Kidney glomerular epithelial cell (primary cell): ENCODE data around the gene LYRM9.
A peak's percentile ranks its signal among the peaks of the same experiment; 100 is the strongest.
"Not testable (repeated sequence)": the region's sequence is repeated elsewhere in the genome, so short reads cannot be mapped to it uniquely, and the experiment has no call there.

Experiments used
- DNase-seq: peaks from one replicate; lab custom pipeline; 2025; lab: John Stamatoyannopoulos, UW

Gene LYRM9

DNA sequence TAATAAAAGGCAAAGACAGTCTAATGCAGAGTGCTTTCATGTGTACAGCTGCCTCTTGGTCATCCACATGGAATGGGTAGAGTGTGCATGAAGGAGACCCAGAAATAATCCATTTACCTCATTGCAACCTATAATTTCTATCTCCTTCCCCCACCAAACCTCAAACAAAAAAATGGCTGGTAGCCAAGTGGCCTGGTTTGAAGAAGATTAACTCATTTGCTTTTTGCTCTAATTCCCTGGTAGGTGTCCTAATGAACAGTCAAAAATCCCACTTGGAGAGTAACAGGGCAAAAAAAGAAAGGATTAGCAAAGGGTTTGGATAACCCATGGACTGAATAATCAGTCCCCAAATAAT is 13.0 kb upstream of the LYRM9 start:
- DNase-seq: no peak

DNA sequence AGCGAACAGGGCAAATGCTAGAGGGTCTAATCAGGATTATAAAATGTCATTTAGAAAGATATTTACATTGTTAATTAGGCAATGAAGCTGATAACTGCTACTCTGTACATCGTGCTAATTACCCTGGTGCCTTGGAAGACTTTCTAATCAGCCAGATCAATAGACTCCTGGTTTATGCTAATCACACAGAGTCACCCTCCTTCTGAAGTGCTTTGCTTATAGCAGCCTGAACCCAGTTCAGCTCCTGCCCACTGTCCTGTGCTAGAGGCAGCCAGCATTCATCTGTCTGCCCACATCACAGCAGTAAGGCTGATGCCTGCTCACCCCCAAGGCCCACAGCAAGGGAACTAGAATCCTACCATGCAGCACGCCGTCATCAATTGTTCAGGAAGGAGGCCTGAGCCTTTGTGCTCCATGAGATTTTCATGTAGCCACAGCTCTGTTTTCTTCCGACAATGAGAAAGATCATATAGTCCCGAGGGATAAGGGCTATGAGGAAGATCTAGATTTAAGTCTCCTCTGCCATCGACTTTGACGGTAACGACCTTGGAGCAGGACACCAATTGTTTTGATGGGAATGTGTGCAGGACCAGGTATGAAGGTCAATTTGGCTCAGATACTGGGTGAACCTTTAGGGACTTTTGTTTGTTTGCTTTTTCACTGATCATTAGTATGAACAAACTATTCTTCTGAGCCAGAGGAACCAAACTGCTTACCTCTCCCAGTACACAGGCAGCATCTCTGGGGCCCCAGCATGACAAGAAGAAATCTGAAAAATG is 12.5 kb upstream of the LYRM9 start:
- no peak for DNase-seq

DNA sequence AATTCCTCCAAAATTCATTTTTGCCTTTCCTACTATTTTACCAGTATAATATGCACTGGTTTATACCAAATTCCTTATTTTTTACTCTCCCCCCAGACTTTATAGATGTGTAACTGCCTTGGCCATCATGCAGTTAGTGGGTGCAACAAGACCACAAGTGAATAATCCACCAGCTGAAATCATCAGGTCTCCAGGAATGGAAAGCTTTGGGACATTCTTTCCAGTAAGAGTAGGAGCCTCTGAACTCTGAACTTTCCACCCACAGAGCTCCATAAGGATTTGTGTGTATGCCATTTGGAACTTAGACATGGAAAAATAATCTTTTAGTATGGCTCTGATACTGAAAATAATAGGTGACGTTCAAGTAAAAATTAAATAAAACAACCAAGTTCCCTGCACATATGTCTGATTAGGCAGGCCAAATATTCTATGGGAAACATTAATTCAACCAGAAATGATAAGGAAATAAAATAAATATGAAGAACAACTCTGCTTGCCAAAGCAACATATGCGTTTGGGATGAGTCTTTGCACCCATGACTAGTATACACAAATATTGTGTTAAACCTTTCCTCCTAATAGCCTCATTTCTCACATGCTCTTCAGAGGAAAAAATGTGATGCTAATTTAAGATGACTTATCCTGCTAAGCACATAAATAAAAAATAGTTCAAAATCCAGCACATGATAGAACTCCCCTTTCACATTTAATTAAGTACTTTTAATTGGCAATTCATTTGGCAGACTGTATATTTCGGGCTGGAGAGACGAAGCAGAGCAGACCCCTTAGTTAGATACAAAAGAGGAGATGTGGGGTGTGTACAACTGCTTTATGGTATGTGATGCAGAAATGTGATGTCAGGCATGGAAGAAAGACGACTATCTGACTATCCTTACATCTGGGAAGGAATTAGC is 11.6 kb upstream of the LYRM9 start:
- DNase-seq: no peak

- no peak for DNase-seq
These were observed 10.9 kb upstream of the LYRM9 start for GRCh38 chr17:27904114-27904513.

DNA sequence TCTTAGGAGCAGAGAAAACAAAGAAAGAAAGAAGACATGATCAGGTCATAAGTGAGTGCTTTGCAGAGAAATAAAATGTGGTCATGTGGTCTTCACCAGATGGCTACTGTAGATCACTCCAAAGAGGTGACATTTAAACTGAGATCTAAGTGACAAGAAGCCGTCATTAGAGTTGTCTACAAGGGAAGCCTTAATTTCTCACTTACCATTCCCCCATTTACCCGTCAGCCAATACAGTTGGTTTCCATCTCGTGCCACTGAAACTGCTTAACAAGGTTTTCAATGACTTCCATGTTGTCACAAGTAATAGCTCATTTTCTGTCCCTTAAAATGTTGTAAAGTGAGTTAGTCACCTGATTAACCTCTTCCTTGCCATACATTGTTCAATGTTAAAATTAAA is 6.4 kb upstream of the LYRM9 start:
- DNase-seq: no peak

DNA sequence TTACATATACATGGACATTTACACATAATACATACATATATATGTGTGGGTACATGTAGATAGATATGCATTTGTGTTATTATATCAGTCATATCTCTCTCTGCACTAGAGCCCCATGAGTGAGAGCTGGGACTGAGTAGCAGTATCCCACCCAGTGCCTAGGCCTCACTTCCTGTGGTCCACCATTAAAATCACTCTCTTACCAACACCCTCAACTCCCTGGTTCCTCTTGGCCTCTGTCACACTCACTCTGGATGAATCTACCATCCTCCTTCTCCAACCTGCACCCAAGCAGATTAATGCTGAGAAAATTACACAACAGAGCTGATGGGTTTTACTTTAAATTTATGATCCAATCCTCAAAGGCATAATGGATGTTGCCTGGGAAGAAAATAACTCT is 4.9 kb upstream of the LYRM9 start:
- no peak for DNase-seq

DNA sequence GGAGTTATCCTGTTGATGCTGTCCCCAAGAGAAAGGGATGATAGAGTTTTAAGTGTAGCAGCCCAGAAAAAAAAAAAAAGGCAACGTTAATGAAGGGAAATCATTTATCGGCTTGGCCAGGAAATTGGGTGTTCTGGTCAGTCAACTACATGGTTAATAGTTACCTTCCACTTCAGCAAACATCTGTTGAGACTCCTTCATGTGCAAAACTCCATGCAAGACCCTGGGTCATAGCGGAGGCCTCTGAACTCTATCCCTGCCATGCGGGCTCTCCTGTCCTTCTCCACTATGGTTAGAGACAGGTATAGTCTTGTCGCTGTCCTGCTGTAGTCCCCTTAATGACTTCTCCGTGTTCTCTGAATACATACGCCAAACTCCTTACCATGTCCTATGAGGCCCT is 3.5 kb upstream of the LYRM9 start:
- DNase-seq: no peak

DNA sequence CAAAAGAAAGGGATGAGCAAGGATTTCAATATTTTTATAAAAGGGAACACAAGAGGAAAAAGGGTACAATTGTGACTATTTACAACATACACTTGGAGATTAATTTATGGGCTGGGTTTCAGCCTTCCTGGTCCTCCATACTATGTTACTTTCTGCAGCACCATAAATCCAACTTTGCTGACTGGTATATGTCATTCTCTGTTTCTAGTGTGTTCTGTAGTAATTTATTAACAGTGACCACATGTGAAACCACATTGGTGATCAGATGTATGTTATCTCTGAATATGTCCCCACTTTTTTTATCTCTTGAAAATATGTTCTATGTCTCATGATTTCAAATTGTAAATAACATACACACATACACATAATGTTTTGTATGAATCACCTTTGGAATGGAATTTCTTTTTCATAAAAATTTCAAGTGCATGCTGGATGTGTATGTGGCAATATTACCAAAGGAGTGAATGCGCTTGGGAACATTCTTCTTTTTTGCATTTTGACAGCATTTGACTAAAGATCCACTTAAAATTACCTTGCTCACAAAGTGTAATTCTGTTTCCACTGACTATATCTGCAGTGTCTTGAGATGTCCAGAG is 2.9 kb upstream of the LYRM9 start:
- no peak for DNase-seq

- DNase-seq: no peak
These were observed 2.1 kb upstream of the LYRM9 start for GRCh38 chr17:27895123-27895895.

DNA sequence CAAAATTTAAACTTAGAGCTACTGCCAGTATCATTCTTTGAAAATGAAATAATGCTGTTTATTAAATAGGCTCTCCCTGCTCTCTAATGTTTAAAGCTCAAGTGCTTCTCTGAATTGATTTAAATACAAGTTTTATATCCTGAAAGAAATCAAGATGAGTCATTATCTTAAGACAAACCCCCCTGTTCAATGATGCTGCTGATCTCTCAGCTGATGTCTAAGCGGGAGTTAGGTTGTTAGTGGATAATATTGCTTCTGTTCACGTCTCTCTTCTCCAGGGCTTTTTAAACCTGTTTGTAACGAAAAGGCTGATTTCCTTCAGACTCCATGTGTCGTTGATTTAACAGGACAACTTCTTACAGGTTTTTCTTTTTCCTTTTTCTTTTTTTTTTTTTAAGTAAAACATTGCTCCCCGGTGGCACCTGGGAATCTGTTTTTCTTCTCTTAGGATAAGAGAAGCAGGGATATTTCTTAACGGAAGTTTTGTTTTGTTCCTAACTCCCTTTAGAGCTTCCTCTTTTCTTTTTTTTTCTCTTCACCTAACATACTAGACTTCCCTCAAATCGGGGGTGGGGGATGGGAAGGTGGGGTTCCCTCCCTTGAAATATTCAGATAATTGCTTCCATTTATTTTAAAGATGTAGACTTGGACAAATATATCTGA is 807 bp upstream of the LYRM9 start:
- no peak for DNase-seq

- no peak for DNase-seq
These were observed 661 bp downstream of the LYRM9 start for GRCh38 chr17:27892542-27892865.

DNA sequence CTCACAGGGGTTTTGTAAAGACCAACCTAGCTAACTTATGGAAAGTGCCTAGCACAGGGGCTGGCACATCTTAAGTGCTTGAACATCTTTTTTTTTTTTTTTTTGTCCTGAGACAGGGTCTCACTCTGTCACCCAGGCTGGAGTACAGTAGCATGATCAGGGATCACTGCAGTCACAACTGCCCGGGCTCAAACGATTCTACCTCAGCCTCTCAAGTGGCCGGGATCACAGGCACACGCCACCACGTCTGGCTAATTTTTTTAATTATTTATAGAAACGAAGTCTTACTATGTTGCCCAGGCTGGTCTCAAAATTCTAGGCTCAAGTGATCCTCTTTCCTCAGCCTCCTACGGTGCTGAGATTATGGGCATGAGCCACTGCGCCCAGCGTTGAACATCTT is 1.3 kb downstream of the LYRM9 start:
- no peak for DNase-seq

GRCh38 chr17:27889711-27890251 is 3.4 kb downstream of the LYRM9 start:
- no peak for DNase-seq

GRCh38 chr17:27888945-27889344 is 4.2 kb downstream of the LYRM9 start:
- no peak for DNase-seq

- DNase-seq: no peak
These were observed 5.1 kb downstream of the LYRM9 start for GRCh38 chr17:27888067-27888466.

DNA sequence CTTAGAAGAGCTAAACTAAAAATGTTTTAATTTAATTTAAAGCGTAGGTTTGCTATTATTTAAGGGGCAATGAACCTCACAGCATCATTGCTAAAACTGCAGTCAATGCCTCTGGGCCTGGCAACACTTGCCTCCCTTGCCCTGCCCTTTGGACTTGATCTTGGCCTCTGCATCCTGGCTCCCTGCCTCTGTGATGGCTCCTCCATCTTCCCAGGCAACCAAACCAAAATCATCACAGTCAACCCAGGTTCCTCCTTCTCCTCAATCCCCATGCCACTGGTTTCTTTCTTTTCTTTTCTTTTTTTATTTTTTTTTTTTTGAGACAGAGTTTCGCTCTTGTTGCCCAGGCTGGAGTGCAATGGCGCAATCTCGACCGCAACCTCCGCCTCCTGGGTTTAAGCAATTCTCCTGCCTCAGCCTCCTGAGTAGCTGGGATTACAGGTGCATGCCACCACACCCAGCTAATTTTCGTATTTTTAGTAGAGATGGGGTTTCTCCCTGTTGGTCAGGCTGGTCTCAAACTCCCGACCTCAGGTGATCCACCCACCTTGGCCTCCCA is 6.7 kb downstream of the LYRM9 start:
- not testable (repeated sequence) for DNase-seq

DNA sequence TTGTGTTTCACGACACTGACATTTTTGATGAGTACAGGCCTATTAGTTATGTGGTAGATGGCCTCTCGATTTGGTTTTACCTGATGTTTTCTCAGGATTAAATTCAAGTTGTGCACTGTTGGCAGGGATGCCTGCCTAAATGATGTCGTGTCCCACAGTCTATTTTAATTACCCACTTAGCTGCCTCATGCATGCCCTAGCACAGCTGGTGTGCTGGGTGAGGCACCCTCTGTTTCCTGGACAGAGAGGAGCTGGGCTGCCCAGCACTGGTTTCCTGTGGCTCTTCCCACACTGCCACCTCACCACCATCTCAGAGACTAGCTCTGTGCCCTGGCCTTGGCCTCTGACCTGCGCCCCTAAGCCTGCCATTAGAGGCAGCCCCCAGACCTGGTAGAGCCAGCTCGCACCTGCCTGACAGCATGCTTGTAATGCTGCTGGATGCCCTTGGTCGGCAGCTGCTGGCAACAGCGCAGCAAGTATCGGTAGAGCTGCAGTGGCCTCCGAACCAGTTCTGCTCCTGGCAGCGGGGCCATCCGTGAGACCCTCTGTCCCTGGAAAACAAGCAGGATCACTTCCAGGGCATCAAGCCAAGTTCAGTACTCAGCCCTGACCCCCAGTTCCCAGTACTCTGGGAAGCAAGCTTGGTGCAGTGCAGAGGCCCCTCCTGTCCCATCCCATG is 10.9 kb downstream of the LYRM9 start:
- no peak for DNase-seq

- peak; percentile 57 for DNase-seq
These were observed 13.1 kb downstream of the LYRM9 start for GRCh38 chr17:27879987-27880608.

GRCh38 chr17:27878776-27879562 is 14.2 kb downstream of the LYRM9 start:
- no peak for DNase-seq
